ENCODE data around the gene DDIT4. TPM values are rescaled to one million over a fixed set of nuclear protein-coding genes. Genes with fewer than 3 reads are reported as not detected.

Gene DDIT4
- total and polyA plus RNA-seq, 2 of the 8 experiments (the other 6 are each of a cell fraction or from before 2014, with no cell fraction given), result 47.4 to 108 TPM

DNA sequence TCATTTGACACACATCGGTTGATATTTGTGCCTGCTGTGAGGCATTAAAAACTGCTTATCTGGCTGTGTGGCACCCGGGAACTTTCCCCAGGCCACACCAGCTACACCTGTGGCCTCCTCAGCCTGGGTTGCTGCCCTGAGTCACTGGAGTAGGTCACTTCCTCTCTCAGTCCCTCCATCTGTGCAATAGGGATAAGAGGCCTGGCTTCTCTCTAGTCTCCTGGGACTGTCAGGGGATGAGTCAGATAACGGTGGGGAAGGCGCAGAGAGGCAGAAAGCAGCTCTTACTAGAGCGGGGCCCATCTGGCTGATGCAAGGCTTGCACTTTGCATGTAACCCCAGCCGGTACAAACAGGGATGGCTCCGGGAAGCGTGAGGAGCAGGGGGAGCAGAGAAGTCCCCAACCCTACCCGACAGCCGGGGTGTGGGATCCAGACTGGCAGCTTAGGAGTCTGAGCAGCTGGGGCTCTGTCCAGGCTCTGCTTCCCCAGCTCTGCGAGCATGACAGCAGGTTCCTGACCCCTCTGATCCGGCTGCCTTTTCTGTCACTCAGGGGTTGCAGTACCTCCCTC lies 47.0 kb downstream of the DDIT4 start (continued):
- TF ChIP-seq CHD7 (IDR thresholded peaks at IDR 0.05; ENCODE audit: insufficient replicate concordance, low read length) (no peak), KDM4A (IDR thresholded peaks at IDR 0.05; ENCODE audit: low read depth, low read length, severe bottlenecking) (no peak), JUND (IDR thresholded peaks at IDR 0.05; ENCODE audit: low read length) (0 out of 2 replicates have a peak, but pooled peaks have one; percentile 63), SP4 (IDR thresholded peaks at IDR 0.05; ENCODE audit: low read length) (no peak), SIX5 (IDR thresholded peaks at IDR 0.05; ENCODE audit: low read depth, low read length) (no peak), KDM1A (IDR thresholded peaks at IDR 0.05; ENCODE audit: borderline replicate concordance, low read length) (peak; percentile 41; the same call in 1 of the 2 replicates), BCL11A (IDR thresholded peaks at IDR 0.05; ENCODE audit: low read depth in 2 of 2, low read length in 2 of 2) (no peak), RFX5 (IDR thresholded peaks at IDR 0.05; ENCODE audit: borderline replicate concordance, low read depth, low read length) (no peak), E2F6 (IDR thresholded peaks at IDR 0.05) (no peak), HDAC6 (IDR thresholded peaks at IDR 0.05; ENCODE audit: low read depth, low read length) (no peak), BRCA1 (IDR thresholded peaks at IDR 0.05; ENCODE audit: low read depth, low read length) (no peak)

All from H1 (cell line).